Kidney (tissue), 14 donors: ENCODE data around the gene LHFPL3. TPM values are rescaled to one million over a fixed set of nuclear protein-coding genes. Genes with fewer than 3 reads are reported as not detected.
A peak's percentile ranks its signal among the peaks of the same experiment; 100 is the strongest.

Experiments
- DNase-seq, 5 donors: peaks; one replicate each; pipeline ENCODE4 v3.0.0-alpha.2; 2013 to 2020
- FAIRE-seq: peaks from 2 replicates; lab custom pipeline; 2012; peaks lifted over from hg19 to GRCh38; lab: Jason Lieb, UNC
- H3K27ac ChIP-seq, 2 donors: one replicate each; pipeline ENCODE4 v1.7.0; 2013; ENCODE audit warnings: low read depth in 2 of 2, low read length in 2 of 2, inconsistent platforms in 1 of 2
- H3K27me3 ChIP-seq: one replicate; pipeline ENCODE4 v1.7.1; 2013; ENCODE audit warnings: low read length, inconsistent platforms; ENCODE audit not compliant: control insufficient read depth, insufficient read depth
- H3K36me3 ChIP-seq, 3 donors: one replicate each; pipeline versions ENCODE4 v1.7.0 to v1.7.1; 2013; ENCODE audit warnings: low read length in 3 of 3, control low read depth in 1 of 3, inconsistent platforms in 1 of 3; ENCODE audit not compliant: insufficient read depth in 3 of 3, control insufficient read depth in 2 of 3
- H3K4me1 ChIP-seq, 3 donors: one replicate each; pipeline versions ENCODE4 v1.7.0 to v1.7.1; 2013; ENCODE audit warnings: low read length in 3 of 3, inconsistent platforms in 1 of 3, low read depth in 1 of 3; ENCODE audit not compliant: control insufficient read depth in 2 of 3, insufficient read depth in 2 of 3
- H3K4me3 ChIP-seq, 3 donors: one replicate each; pipeline versions ENCODE4 v1.7.0 to v1.8.1; 2013; ENCODE audit warnings: low read length in 3 of 3, control low read depth in 1 of 3, inconsistent platforms in 1 of 3
- H3K9ac ChIP-seq, 3 donors: one replicate each; pipeline versions ENCODE4 v1.7.0 to v1.7.1; 2013; ENCODE audit warnings: low read length in 3 of 3, control low read depth in 1 of 3, inconsistent platforms in 1 of 3
- H3K9me3 ChIP-seq, 3 donors: one replicate each; pipeline versions ENCODE4 v1.7.0 to v1.7.1; 2013; ENCODE audit warnings: low read length in 3 of 3, control low read depth in 1 of 3, inconsistent platforms in 1 of 3; ENCODE audit not compliant: control insufficient read depth in 2 of 3, insufficient read depth in 1 of 3
- intact Hi-C: fragments of 100-400 bp; cut with DNase I; formaldehyde crosslinking; loops from one replicate; pipeline ENCODE4 v1.11.1; 2022
- polyA plus RNA-seq: library from polyadenylated mRNA; stranded (reverse); fragments of 350-450 nt; fragmentation: Illumina TruSeq; extraction: RNeasy Lipid Tissue Mini Kit (QIAGEN cat#74804); gene quantifications from one replicate; pipeline ENCODE4 v1.2.3, GENCODE V29; 2014; ENCODE audit warnings: low read depth, low replicate concordance; ENCODE audit not compliant: insufficient read depth
- total RNA-seq: library from RNA; stranded (reverse); fragmentation: NEBNext Ultra II Directional; extraction: Animal tissue kit (Norgen Biotek cat#: 25700); gene quantifications from one replicate; pipeline ENCODE4 v1.2.1, GENCODE V29; 2021
- TF ChIP-seq, protein P1 (sequence below): IDR thresholded peaks from 3 replicates; pipeline ENCODE4 v1.5.1; 2012; ENCODE audit warnings: mild to moderate bottlenecking, moderate library complexity, borderline replicate concordance; ENCODE audit not compliant: insufficient read depth; ENCODE audit errors: extremely low read depth
- donor health status: control.
- donor health status: control.
- donor health status: control.
- donor health status: control.
- donor health status: control.
- donor health status: DM: yes; HTN: yes; CAD: no.
- donor health status: Normal renal cell carcinoma (clear cell type).

LHFPL3 gene
- total and polyA plus RNA-seq, 2 donors from 2014 or later = not detected

DNA sequence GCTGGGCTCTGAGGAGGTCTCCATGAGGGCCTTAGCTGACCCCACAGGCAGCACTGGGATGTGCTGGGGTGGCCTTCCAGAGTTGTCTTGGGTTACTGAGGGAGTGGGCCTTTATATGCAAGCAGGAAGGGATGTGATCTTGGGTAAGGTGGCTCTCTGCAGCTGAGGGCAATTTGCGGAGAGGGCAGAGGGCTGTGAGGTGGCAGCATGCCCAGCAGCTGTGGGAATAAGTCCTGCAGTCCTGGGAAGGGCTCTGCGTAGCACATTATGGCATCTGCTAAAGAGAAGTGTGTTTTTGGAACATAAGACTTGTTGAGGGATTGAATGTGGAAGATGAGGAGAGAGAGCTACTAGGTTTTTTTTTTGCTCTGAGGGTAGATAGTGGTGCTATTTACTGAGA lies 586.0 kb downstream of the LHFPL3 start:
- H3K9me3 ChIP-seq = no peaks in the 10 kb centered on the region
- H3K27me3 ChIP-seq = no peaks in the 10 kb centered on the region
- H3K27ac ChIP-seq = no peak overlapping the region
- intact Hi-C loops = no loop called here
- H3K36me3 ChIP-seq = peaks cover 4 to 15% (median 8%) of the 10 kb centered on the region in 3 donors
- FAIRE-seq = no peak
- H3K4me1 ChIP-seq = no peaks in the 10 kb centered on the region
- no peak overlapping the region for H3K9ac ChIP-seq
- no peak for DNase-seq
- TF ChIP-seq, protein P1, sequence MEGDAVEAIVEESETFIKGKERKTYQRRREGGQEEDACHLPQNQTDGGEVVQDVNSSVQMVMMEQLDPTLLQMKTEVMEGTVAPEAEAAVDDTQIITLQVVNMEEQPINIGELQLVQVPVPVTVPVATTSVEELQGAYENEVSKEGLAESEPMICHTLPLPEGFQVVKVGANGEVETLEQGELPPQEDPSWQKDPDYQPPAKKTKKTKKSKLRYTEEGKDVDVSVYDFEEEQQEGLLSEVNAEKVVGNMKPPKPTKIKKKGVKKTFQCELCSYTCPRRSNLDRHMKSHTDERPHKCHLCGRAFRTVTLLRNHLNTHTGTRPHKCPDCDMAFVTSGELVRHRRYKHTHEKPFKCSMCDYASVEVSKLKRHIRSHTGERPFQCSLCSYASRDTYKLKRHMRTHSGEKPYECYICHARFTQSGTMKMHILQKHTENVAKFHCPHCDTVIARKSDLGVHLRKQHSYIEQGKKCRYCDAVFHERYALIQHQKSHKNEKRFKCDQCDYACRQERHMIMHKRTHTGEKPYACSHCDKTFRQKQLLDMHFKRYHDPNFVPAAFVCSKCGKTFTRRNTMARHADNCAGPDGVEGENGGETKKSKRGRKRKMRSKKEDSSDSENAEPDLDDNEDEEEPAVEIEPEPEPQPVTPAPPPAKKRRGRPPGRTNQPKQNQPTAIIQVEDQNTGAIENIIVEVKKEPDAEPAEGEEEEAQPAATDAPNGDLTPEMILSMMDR = no peak
- no peak overlapping the region for H3K4me3 ChIP-seq

DNA sequence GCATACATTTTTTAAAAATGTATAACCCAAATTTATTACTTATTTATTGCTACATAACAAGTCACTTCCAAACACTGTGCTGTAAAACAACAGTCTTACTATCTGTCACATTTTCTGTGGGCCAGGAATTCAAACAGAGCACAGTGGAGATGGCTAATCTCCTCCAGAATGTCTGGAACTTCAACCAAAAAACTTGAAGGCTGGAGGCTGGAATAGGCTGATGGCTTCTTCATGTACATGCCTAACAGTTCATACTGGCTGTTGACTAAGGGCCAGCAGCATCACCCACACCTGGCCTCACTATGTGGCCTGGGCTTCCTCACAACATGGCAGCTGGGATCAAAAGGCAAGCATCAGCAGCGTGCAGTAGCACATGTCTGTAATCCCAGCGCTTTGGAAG lies 593.2 kb downstream of the LHFPL3 start:
- intact Hi-C loops = no loop called here
- FAIRE-seq (no peak), DNase-seq (no peak)
- TF ChIP-seq, protein P1 = no peak
- H3K9me3 ChIP-seq = no peaks in the 10 kb centered on the region
- H3K4me1 ChIP-seq = peaks cover 0 to 11% (median 2%) of the 10 kb centered on the region in 3 donors
- no peak overlapping the region for H3K4me3 ChIP-seq
- H3K27me3 ChIP-seq = no peaks in the 10 kb centered on the region
- no peak overlapping the region for H3K9ac ChIP-seq
- H3K27ac ChIP-seq = peak overlapping the region in 1 of 2 donors; percentile 26
- H3K36me3 ChIP-seq = peaks cover 1 to 9% (median 3%) of the 10 kb centered on the region in 3 donors

DNA sequence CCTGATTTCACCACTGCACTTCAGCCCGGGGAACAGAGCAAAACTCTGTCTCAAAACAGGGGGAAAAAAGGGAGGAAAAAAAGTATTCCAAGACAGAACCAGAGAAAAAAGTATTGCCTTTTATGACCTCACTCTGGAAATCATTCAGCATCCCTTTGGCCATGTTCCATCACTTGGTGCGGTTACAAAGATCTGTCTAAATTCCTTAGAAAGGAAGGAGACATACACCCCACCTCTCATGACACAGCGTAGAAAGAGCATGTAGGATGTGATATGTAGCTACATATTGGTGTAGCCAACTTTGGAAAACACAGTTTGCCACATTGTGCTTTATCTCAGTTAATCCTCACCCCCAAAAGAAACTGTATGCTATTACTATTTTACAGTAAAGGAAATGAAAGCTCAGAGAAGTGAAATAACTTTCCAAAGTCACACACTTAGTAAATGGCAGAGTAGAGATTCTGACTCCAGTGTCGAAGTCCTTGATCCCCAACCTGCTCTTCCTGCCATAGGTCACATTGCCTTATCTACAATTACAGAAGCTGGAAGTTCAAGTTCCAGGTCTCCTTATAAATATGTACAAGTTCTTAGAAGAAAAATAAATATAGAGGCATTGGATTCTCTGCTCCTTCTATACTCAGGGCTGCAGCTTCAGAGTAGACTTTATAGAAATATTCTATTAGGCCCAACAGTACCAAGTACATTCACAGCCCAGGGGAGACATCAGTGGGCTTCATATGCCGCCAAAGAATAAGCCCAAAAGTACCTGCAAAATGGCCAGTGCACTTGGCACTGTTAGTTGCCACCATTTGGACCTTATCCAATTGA lies 594.0 kb downstream of the LHFPL3 start:
- no peaks in the 10 kb centered on the region for H3K27me3 ChIP-seq
- DNase-seq (no peak), FAIRE-seq (no peak)
- peaks cover 2 to 14% (median 4%) of the 10 kb centered on the region in 3 donors for H3K4me1 ChIP-seq
- peak overlapping the region; percentile 54 to 73 for H3K27ac ChIP-seq
- TF ChIP-seq, protein P1 = no peak
- intact Hi-C loops = no loop called here
- no peaks in the 10 kb centered on the region for H3K9me3 ChIP-seq
- peaks cover 0 to 3% (median 3%) of the 10 kb centered on the region in 3 donors for H3K36me3 ChIP-seq
- peak overlapping the region; percentile 27 to 32 (median 29) for H3K4me3 ChIP-seq
- H3K9ac ChIP-seq = no peak overlapping the region
